Karpas-422 (cell line): Measurements from ENCODE around the gene LAMA5. TPM values are rescaled to one million over a fixed set of nuclear protein-coding genes. Genes with fewer than 3 reads are reported as not detected.

Source experiments
- DNase-seq: peaks from one replicate; pipeline ENCODE4 v3.0.0-alpha.2; 2015
- H2AFZ ChIP-seq: fragments of 200-600 bp; sonication (generic); 2 replicates; pipeline ENCODE4 v1.6.1; 2014; ENCODE audit warnings: antibody characterized with exemption, low read length, mixed read lengths
- H3K27ac ChIP-seq: fragments of 200-600 bp; sonication (generic); 2 replicates; pipeline ENCODE4 v1.5.1; 2014; ENCODE audit warnings: mild to moderate bottlenecking, low read length, moderate library complexity
- H3K27me3 ChIP-seq: fragments of 200-600 bp; sonication (generic); 2 replicates; pipeline ENCODE4 v1.6.1; 2014; ENCODE audit warnings: low read length, mixed read lengths
- H3K36me3 ChIP-seq: fragments of 200-600 bp; sonication (generic); 2 replicates; pipeline ENCODE4 v1.6.1; 2014; ENCODE audit warnings: low read length, mixed read lengths; ENCODE audit not compliant: insufficient read depth
- H3K4me1 ChIP-seq: fragments of 200-600 bp; sonication (generic); 2 replicates; pipeline ENCODE4 v1.6.1; 2014; ENCODE audit warnings: mild to moderate bottlenecking, low read length, mixed read lengths
- H3K4me2 ChIP-seq: fragments of 200-600 bp; sonication (generic); 2 replicates; pipeline ENCODE4 v1.6.1; 2014; ENCODE audit warnings: low read length, low read depth, mild to moderate bottlenecking; ENCODE audit not compliant: poor library complexity, severe bottlenecking
- H3K4me3 ChIP-seq: fragments of 200-600 bp; sonication (generic); 2 replicates; pipeline ENCODE4 v1.5.1; 2014; ENCODE audit warnings: mild to moderate bottlenecking, antibody characterized with exemption, low read length, mixed read lengths
- H3K79me2 ChIP-seq: fragments of 200-600 bp; sonication (generic); 2 replicates; pipeline ENCODE4 v1.6.1; 2014; ENCODE audit warnings: mild to moderate bottlenecking, low read length, mixed read lengths
- H3K9ac ChIP-seq: fragments of 200-600 bp; sonication (generic); 2 replicates; pipeline ENCODE4 v1.6.0; 2014; ENCODE audit warnings: low read length
- H3K9me2 ChIP-seq: fragments of 200-600 bp; sonication (generic), shearing (Covaris generic); replicated peaks from 2 replicates; pipeline ENCODE4 v1.6.0; 2014; ENCODE audit warnings: mild to moderate bottlenecking, low read length, moderate library complexity; ENCODE audit not compliant: insufficient read depth
- H3K9me3 ChIP-seq: fragments of 300-700, 200-600 bp; sonication (generic); 2 replicates; pipeline ENCODE4 v1.6.1; 2014; ENCODE audit warnings: low read length, mixed read lengths
- H4K20me1 ChIP-seq: fragments of 200-600 bp; sonication (generic); 2 replicates; pipeline ENCODE4 v1.6.1; 2014; ENCODE audit warnings: mild to moderate bottlenecking, antibody characterized with exemption, low read length, low read depth; ENCODE audit not compliant: insufficient read depth
- total RNA-seq: library from RNA; depleted of rRNA; stranded (reverse); fragments of >200 nt; shearing (Covaris generic); gene quantifications from 2 replicates; pipeline ENCODE4 v1.2.3, GENCODE V29; 2014; ENCODE audit warnings: low replicate concordance

Gene LAMA5
- total RNA-seq, 1 experiment from 2014 or later = 17.5 TPM

DNA sequence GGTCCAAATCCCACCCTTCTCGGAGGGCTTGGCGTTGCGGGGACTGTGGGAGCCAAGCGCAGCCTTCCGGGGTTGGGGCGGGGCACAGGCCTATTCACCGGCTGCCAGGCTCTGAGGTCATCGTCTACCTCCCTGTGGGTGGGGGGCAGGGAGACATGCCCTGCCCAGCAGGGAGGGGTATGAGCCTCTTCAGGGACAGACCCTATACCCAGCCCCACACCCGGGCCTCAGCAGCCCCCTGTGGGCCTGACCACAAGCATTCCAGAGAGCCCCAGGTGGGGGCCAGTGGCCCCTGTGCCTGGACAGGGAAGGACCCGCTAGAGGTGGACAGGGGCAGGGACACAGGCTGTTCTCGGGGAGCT is 11.6 kb downstream of the LAMA5 start:
- Histone ChIP-seq H3K4me1 (peaks cover 2% of the 10 kb centered on the region), H2AFZ (no peak overlapping the region), H3K27ac (no peak overlapping the region), H3K36me3 (no peaks in the 10 kb centered on the region), H3K9me3 (no peaks in the 10 kb centered on the region), H3K27me3 (no peaks in the 10 kb centered on the region), H4K20me1 (peaks cover 19% of the 10 kb centered on the region; the same call in 1 of the 2 replicates), H3K79me2 (no peaks in the 10 kb centered on the region), H3K9ac (no peak overlapping the region), H3K4me2 (no peak overlapping the region), H3K4me3 (no peak overlapping the region), H3K9me2 (no peaks in the 10 kb centered on the region)
- no peak for DNase-seq

DNA sequence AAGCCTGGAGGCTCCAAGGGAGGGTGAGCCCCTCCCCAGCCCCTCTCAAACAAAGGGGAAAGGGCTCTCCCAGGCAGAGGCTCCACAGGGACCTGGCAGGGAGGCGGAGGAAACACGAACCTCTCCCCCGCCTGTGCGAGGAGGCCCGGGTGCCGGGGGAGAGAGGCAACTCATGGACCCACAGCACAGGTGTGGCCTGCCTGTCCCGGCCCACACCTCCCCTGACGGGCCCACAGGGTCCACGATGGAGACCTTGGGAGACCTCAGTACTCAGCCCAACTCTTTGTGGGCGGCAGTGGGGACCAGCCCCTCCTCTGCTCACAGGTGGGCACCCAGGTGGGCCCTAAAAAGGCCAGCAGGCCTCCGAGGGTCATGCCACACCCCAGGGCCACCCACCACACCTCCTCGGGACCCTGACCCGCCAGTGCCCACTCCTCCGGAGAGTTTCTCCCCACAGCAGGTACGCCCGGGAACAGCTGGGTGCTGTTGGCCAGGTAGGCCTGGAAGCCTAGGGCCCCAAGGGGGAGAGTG is 12.2 kb downstream of the LAMA5 start:
- Histone ChIP-seq H3K9ac (no peak overlapping the region), H3K79me2 (no peaks in the 10 kb centered on the region)

DNA sequence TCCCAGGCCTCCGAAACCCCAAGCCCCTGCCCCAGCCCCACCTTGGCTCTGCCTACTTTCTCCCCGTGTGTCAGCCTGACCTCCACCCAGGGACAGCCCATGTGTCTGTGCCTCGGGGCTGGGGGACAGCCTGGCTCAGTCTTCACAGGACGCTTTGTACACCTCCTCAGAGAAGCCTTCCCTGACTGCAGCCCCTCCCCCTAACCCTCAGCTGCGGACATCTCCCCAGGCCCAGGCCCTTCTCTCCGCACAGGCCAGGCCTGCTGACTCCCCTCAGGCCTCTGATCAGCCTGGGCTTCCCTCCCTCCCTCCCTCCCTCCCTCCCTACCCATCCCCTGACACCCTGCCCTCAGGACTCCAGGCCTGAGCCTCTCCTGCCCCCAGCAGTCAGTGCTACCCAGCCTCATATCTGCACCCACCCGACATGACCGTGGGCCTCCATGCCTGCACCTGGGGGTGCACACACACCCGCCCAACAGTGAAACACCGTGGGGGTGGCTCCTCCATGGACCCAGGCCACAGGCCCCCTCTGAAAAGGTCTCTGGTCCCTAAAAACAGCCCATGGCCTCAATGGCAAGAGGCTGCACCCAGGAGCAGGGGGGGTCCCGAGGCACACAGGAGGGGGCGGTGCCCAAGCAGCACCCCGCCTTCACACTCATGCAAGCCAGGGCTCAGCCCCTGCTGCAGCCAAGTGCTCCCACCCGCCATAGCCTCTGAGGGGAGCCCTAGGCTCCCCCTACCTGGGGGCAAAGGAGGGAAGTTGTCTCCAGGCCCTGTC is 12.9 kb downstream of the LAMA5 start:
- H3K79me2 ChIP-seq = no peaks in the 10 kb centered on the region
- no peaks in the 10 kb centered on the region for H3K9me2 ChIP-seq
- DNase-seq = no peak
- peaks cover 2% of the 10 kb centered on the region for H3K4me1 ChIP-seq
- H3K4me3 ChIP-seq = no peak overlapping the region
- H3K4me2 ChIP-seq = no peak overlapping the region
- no peaks in the 10 kb centered on the region for H3K36me3 ChIP-seq
- no peaks in the 10 kb centered on the region for H3K9me3 ChIP-seq
- H3K9ac ChIP-seq = no peak overlapping the region
- no peak overlapping the region for H3K27ac ChIP-seq
- H4K20me1 ChIP-seq = peaks cover 19% of the 10 kb centered on the region; the same call in 1 of the 2 replicates
- H3K27me3 ChIP-seq = no peaks in the 10 kb centered on the region
- no peak overlapping the region for H2AFZ ChIP-seq

More for the DNA sequence above, 12.2 kb downstream of the LAMA5 start:
- no peaks in the 10 kb centered on the region for H3K36me3 ChIP-seq
- H3K9me3 ChIP-seq = no peaks in the 10 kb centered on the region
- H3K4me2 ChIP-seq = no peak overlapping the region
- DNase-seq = no peak
- peaks cover 2% of the 10 kb centered on the region for H3K4me1 ChIP-seq
- H3K9me2 ChIP-seq = no peaks in the 10 kb centered on the region
- no peak overlapping the region for H3K27ac ChIP-seq
- no peaks in the 10 kb centered on the region for H3K27me3 ChIP-seq
- no peak overlapping the region for H3K4me3 ChIP-seq
- H2AFZ ChIP-seq = no peak overlapping the region
- peaks cover 19% of the 10 kb centered on the region; the same call in 1 of the 2 replicates for H4K20me1 ChIP-seq

DNA sequence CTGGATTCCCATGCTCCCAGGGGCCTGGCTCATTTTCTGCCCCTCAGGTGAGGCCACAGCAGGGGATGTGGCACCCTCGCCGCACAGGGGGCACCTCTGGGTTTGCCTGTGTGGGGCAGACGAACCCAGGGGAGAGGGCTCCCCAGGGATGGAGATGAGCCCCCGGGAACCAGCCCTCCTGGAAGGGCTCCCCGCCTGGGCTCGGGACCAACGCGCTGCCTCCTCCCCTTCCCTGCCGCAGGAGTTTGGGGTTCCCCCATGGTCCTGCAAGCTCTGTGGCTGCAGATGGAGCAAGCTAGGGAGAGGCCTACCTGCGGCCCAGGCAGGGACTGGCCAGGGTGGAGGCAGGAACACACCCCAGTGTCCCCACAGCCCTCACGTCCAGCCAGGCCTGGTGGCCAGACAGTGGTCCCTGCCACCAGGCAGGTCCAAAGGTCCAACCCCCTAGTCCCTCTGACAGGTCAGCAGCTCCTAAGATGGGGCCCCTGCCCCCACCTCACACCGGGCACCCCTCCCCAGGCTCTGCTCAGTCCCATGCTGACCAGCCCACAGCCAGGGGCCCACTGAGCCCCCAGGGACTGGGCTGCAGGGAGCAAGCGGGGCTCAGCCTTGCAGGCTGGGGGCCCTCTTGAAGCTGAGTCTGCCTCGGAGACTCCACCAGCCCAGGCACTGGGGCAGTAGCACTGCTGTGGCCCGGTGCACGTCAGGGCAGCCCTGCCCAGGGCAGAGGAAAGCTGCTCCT is 13.7 kb downstream of the LAMA5 start:
- Histone ChIP-seq H3K9me3 (no peaks in the 10 kb centered on the region), H3K4me2 (no peak overlapping the region), H3K4me3 (no peak overlapping the region), H3K4me1 (peaks cover 2% of the 10 kb centered on the region; the same call in 1 of the 2 replicates), H3K79me2 (no peaks in the 10 kb centered on the region), H3K27ac (no peak overlapping the region), H4K20me1 (peaks cover 16% of the 10 kb centered on the region; the same call in 1 of the 2 replicates), H3K9me2 (no peaks in the 10 kb centered on the region), H2AFZ (no peak overlapping the region), H3K36me3 (no peaks in the 10 kb centered on the region), H3K27me3 (no peaks in the 10 kb centered on the region), H3K9ac (no peak overlapping the region)
- no peak for DNase-seq

DNA sequence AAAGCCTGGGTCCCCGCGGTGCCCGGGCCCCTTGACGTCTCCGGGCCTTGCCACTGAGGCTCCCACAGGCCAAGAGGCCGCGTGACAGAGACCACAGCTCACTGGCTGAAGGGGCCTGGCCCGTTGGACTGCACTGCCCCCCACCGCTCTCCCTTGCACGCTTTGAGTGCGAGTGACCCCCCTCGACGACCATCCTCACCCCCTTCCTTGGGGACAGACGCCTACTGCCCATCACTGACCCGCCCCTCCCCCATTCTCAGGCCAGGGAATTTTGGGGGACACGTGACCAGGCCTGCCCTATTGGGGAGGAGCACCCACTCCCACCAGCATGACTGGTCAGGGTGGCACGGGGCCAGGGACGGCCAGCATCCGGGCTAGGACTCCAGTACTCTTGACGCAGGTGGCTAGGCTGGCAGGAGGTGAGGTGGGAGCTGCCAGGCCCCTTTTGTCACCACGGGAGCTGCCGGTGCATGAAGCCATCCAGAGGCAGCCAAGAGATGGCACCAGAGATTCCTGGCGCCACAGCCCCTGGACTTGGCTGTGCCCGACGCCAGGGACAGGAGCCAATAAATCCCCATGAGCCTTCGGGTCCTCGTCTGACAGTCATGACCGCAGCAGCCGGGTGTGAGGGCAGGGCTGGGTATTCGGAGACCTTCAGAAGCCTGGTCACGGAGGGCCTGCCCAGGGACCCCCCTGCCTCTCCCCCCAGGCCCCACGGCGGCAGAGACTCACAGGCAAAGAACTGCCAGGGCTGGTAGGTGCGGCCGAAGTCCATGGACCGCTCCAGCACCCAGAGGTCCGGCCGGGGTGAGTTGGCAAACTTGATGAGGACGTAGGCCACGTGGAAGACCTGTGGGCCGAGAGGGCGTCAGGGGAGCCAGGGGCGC is 14.5 kb downstream of the LAMA5 start:
- Histone ChIP-seq H3K4me3 (no peak overlapping the region), H3K4me1 (peaks cover 2% of the 10 kb centered on the region; the same call in 1 of the 2 replicates), H4K20me1 (0 out of 2 replicates have a peak, but pooled peaks cover 12% of the 10 kb centered on the region), H3K27ac (no peak overlapping the region), H3K9me3 (no peaks in the 10 kb centered on the region), H2AFZ (no peak overlapping the region), H3K36me3 (no peaks in the 10 kb centered on the region), H3K9me2 (no peaks in the 10 kb centered on the region), H3K79me2 (no peaks in the 10 kb centered on the region), H3K4me2 (no peak overlapping the region), H3K27me3 (no peaks in the 10 kb centered on the region), H3K9ac (no peak overlapping the region)
- DNase-seq = no peak

DNA sequence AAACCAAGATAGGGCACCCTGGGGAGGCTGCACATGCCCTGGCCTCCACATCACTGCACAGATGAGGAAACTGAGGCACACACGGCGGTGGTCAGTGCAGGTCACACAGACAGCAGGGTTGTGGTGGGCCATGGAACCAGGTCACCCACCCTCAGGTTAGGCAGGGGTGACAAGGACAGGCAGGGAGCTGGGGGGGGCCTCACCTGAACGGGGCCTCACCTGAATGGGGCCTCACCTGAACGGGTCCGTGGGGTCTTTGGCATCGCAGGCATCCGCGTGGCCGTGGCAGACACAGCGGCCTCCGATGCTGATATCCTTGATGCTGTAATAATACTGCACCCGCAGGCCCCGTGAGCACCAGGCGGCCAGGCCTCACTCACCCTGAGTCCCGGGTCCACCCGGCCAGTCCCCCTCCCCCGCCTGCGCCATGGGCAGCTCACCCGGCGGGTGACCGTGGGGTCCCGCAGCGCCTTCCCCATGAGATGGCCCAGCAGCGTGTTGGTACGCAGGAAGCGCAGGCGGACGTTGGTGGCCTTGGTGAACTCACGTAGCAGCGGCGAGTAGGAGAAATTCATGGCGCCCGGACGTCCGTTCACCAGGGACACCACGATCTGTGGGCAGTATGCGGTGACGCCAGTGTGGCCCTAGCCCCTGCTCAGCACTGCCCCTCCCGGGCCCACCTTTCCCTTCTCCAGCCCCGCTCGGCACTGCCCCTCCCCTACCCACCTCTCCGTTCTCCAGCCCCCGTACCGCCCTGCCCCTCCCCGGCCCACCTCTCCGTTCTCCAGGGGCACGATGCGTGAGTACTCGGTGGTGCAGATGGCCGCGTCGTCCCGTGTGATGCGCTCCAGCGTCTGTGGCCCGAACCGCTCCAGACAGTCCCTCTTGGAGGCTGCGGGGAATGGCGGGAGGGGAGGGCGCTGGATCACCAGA is 15.4 kb downstream of the LAMA5 start:
- H3K27me3 ChIP-seq = no peaks in the 10 kb centered on the region
- no peak overlapping the region for H3K9ac ChIP-seq
- peaks cover 2% of the 10 kb centered on the region; the same call in 1 of the 2 replicates for H3K4me1 ChIP-seq
- H3K27ac ChIP-seq = no peak overlapping the region
- no peak overlapping the region for H3K4me2 ChIP-seq
- 0 out of 2 replicates have a peak, but pooled peaks cover 9% of the 10 kb centered on the region for H4K20me1 ChIP-seq
- no peaks in the 10 kb centered on the region for H3K9me3 ChIP-seq
- no peaks in the 10 kb centered on the region for H3K79me2 ChIP-seq
- H2AFZ ChIP-seq = no peak overlapping the region
- DNase-seq = no peak
- H3K4me3 ChIP-seq = no peak overlapping the region
- H3K9me2 ChIP-seq = no peaks in the 10 kb centered on the region
- no peaks in the 10 kb centered on the region for H3K36me3 ChIP-seq
